Midbrain (tissue), 1 donor: ENCODE results near the gene SEMA5B.

Experiments used
- DNase-seq: peaks from one replicate; lab custom pipeline; 2025; lab: John Stamatoyannopoulos, UW

Gene SEMA5B

DNA sequence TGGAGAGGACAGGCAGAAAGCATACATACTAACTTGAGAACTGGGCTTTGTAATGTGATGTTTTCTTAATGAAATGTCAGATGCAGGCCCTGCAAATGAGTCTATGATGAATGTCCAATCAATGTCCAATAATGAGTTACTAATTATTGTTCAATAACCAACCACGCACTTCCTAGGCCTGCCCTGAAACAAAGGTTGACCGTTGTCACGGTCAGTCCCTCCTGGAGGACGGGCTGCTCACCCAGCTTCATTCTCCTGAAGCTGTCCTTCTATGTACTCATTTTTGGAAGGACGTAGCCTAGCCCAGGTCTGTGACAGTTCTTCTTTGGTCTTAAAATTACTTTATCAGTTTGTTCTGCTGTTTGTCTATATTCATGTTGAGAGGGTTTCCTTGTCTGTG, 30.9 kb upstream of the SEMA5B start:
- no peak for DNase-seq

GRCh38 chr3:123055352-123055751, 27.8 kb upstream of the SEMA5B start:
- no peak for DNase-seq

DNA sequence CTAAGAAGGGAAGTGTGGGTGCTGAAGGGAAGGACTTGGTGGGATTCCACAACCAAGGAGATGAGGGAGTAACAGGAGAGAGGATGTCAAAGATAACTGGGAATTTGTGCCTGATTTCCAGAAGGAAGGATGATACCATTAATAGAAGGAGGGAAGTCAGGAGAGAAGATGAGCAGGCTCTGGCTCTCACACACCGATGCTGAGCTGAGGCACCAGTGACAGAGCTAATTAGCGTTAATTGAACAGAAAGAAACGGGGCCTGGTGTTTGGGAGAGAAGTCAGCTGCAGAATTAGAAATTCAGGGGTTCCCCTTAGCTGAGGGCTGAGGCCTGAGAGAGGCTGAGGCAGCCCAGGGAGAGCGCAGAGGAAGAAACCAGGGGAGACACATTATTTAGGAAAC, 27.4 kb upstream of the SEMA5B start:
- no peak for DNase-seq

DNA sequence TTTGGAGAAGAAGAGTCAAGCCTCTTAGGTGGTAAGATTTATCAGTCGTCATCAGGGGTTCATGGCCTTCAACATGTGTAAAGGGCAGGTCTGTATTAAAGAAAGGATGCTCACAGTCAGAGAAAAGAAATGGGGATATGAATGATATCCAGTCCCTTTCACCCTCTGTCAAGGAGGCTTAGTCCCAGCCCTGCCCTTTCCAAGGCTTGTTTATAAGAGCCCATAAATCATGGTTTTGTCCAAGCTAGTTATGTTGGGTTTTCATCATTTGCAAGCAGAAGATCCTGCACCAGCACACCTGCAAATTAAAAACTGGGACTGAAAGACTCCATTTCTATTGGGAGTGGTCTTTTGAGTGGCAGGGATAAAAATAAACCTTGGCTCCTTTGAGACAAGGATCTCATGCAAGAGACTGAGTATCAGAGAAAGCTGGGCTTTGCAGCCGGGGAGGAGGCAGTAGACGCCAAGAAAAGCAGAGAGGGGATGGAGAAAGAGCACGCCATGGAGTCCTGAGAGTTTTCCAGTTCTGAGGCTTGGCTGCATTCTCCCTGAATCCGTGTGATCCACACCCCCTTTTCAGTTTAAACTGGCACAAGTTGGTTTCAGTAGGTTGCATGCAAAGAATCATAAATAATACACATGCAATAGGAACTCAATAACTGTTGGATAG, 26.7 kb upstream of the SEMA5B start:
- no peak for DNase-seq

- DNase-seq, result no peak
Observed at GRCh38 chr3:123053107-123053506, 25.5 kb upstream of the SEMA5B start.

DNA sequence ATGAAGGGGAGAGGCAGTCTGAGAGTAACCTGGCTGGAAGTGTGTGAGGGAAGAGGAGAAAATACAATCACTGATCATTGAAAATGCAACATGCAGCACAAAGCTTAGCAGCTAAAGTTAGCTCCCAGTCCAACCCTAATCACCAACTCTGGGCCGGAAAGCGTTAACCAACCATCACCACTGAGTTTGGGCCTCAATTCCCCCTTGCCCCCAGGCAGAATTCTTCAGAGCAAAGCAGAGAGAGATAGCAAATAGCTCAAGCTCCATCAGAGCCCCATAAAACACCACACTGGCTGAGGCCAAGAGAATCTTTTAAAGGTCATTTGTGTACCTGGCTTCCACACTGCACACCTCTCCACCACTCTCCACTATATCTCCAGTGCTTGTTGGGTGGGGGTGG, 23.1 kb upstream of the SEMA5B start:
- no peak for DNase-seq

- DNase-seq, result no peak
Observed at GRCh38 chr3:123048480-123049237, 21.1 kb upstream of the SEMA5B start.

GRCh38 chr3:123047062-123047319, 19.4 kb upstream of the SEMA5B start:
- no peak for DNase-seq

DNA sequence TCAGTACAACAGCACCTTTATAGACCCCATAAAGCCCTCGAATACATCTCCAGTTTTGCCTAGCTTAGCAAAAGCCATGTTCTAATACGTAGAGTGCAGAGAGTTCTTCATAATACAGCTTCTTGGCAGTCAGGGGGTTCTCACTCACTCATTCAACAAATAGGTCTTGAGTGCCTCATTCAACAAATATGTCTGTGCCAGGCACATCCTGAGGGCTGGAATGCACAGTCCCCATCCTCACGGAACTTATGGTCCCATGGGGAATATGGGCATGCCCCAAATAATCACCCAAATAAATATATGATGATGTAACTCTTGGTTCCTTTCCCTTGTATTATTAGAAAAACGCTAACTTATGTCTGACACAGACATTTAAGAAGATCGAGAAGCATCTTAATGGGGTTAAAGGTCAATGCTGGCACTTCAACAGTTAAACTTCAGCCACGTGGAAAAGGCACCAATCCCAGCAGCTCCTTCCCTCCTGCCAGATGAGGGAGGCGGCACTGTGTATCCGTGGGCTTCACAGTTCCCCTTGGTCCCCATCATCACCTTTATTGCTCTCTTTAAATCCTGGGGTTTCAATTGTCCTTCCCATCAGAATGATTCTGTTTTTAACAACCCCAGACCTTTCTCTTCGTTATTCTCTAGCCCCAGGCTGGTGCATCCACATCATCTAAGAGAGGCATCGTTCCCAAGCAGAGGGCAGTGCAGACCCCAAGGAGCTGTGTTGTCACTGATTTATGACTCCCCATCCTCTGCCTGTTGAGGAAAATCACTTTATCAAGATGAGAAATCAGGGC, 18.9 kb upstream of the SEMA5B start:
- DNase-seq, result no peak

- DNase-seq, result no peak
Observed at GRCh38 chr3:123044981-123045763, 17.6 kb upstream of the SEMA5B start.

- DNase-seq, result no peak
Observed at GRCh38 chr3:123042413-123042812, 14.8 kb upstream of the SEMA5B start.

DNA sequence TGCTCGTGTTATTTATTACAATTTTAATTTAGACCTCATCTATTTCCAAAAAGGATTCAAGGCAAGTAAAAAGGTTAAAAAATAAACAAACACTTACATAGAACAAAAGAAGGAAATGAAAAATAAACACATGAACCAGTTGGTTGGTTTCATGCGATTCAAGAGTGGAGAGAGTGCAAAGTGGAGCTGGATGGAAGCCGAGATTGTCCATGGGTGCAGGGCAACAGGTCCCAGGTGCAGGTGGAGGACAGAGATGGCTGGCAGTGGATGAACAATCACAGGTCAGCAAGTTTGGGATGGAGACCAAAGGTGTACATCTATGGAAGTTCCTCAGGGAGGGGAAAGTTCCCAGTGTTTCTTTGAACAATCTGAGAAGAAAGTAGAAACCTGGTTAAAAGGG, 11.6 kb upstream of the SEMA5B start:
- no peak for DNase-seq

- DNase-seq, result no peak
Observed at GRCh38 chr3:123038751-123039150, 11.2 kb upstream of the SEMA5B start.

GRCh38 chr3:123037015-123037375, 9.4 kb upstream of the SEMA5B start:
- no peak for DNase-seq

DNA sequence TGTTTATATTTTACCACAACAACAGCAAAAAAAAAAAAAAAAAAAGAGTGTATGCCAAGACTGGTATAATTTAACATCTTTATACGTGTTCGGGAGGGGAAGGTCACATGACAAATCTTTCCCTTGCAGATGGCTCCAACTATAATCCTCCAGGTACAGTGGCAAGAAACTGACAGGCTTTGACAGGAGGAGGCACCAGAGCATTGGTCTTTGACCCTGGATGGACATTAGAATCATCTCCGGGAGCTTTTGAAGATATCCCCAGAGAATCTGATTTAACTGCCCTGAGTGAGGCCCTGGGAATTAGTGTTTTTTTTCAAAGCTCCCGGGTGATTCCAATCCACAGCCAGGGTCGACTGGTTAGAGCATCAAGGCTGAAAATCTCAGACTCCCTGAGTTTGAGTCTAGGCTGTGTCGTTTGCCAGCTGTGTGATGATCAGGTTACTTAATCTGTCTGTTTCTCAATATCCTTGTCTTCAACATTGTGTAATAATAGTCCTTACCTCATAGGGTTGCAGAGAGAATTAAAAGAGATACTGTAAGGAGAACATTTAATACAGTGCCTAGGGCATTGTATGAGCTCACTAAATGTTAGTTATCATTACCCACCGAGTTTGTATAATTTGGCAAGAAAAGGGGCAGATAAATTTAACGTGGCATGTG, 8.9 kb upstream of the SEMA5B start:
- DNase-seq, result no peak

- no peak for DNase-seq
Observed at GRCh38 chr3:123034996-123035395, 7.4 kb upstream of the SEMA5B start.

GRCh38 chr3:123034120-123034519, 6.6 kb upstream of the SEMA5B start:
- no peak for DNase-seq

- no peak for DNase-seq
Observed at GRCh38 chr3:123032057-123032456, 4.5 kb upstream of the SEMA5B start.

DNA sequence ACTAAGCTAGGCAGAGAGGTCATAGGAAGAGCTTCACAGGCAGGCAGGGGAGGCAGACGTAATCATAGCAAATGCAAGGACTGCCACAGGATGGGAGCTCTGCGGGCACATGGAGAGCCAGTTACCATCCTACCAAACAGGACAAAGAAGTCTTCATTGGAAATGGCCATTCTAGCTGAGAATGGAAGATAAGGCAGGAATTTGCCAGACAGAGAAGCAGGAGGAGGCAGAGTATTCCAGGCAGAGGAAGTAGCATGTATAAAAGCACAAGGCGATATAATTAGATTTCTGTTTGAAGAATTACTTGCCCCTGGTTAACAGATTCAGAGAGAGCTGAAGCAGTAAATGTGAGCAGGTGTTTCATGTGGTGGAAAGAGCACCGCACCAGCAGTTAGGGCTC, 3.5 kb upstream of the SEMA5B start:
- DNase-seq, result no peak

DNA sequence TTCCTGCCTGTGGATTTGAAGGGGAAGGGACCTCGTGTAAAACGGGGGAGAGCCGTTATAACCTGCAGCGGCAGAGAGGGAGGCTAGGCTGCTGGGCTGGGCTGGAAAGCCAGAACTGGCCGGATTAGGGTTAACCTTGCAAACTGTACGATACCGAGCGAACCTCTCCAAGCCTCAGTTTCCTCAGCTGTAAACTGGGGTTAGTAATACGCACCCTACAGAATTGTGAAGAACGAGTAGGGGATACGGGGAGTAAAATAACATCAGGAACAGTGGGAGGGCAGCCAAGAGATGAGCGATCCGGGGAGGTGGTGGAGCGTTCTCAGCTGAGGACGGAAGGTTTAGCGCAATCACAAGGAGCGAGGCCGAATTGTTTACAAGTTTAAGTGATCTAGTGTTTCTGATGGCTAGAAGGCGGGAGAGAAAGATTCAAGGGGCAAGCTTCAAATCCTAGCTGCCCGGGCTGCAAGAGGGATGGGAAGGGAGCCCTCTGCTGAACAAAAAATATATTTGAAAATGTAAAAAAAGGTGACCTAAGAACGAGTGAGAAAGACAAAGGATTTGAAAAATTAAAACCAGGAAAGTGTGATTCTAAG, 768 bp upstream of the SEMA5B start:
- peak; percentile 68 for DNase-seq

GRCh38 chr3:123026565-123027291, 835 bp downstream of the SEMA5B start:
- DNase-seq, result no peak
